NCI-H1436 treated with DMSO at 0.1 percent for 48 hours (cell line): Measurements from ENCODE around the gene CNTN4.
"Not testable (repeated sequence)": the region's sequence is repeated elsewhere in the genome, so short reads cannot be mapped to it uniquely, and the experiment has no call there.

Source experiments
- DNase-seq: peaks from one replicate; lab custom pipeline; 2025; lab: John Stamatoyannopoulos, UW

The CNTN4 gene

GRCh38 chr3:2517500-2518172 is 419.0 kb downstream of the CNTN4 start:
- no peak for DNase-seq

DNA sequence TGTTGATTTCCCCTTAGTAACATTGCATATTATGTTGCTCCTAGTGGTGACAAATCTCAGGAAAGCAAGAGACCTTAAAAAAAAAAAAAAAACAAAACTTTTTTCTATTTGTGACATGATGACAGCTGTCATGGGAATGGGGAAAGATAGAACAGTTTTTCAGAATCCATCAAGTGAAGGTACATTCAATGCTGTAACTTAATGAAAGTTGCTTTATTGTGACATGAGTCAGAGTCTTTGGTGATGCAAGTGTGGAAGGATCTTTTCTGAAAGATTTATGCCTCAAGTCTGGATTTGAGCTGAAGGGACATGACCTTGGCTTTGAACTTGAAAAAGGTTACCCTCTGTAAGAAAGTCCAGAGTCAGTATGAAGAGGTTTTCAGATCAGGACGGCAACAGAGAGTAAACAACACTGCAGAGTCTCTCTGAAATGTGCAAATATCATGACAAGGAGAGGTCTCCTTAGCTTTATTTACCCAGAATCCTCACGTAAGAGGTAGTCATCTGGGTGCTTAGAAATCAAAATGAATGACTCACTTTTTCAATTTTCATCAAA is 424.7 kb downstream of the CNTN4 start:
- no peak for DNase-seq

DNA sequence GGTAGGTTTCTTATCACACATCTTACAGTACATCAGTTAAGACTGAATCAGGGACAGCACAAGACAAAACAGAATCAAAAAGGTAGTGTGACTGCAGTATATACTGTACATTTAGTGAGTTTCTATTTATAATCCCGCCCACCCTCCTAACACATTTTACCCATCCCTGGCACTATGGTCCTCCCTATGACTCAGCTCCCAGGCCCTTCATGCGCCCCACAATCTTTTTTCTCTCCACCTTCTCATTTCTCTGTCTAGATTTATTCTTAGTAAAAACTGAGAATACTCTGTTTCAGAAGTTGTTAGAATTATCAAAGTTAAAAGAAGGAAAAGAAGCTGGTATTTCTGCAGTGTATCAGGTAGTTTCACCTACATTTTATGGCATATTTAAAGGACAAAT is 427.3 kb downstream of the CNTN4 start:
- no peak for DNase-seq

DNA sequence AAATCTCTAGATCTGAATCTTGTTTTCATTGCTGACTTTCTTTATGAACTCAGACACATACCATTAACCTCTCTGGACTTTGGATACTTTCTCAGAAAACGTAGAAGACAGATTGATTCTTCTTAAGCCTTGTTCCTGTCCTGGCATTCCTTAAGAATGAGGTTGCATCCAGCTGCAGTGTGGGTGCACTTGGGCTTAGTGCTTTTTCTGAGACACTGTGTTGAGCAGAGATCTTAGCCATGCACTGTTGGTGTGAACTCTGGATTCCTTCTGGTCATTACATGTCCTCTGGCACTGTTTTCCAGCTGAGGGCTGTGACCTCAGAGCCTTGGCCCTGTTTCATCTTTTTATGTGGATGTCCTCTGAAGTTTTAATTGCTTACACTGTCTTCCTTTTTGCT is 428.3 kb downstream of the CNTN4 start:
- DNase-seq: no peak

DNA sequence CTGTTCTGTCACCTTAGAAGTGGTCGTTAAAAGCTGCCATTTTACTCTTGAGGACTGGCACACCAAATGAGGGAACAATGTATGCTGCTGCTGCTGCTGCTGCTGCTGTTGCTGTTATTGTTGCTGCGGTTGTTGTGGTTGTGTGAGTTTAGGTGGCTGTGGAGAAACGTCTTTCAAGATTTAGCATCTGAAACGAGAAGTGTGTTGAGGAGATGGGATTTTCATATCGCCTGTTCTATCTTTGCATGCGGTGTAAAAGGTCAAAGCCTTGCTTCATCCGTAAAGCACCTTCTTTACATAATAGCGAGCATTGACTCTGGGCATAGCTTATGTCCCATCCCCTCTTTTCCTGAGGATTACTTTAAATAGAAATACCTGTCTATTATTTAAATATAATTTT is 428.7 kb downstream of the CNTN4 start:
- DNase-seq: not testable (repeated sequence)

GRCh38 chr3:2534767-2535166 is 436.1 kb downstream of the CNTN4 start:
- not testable (repeated sequence) for DNase-seq

DNA sequence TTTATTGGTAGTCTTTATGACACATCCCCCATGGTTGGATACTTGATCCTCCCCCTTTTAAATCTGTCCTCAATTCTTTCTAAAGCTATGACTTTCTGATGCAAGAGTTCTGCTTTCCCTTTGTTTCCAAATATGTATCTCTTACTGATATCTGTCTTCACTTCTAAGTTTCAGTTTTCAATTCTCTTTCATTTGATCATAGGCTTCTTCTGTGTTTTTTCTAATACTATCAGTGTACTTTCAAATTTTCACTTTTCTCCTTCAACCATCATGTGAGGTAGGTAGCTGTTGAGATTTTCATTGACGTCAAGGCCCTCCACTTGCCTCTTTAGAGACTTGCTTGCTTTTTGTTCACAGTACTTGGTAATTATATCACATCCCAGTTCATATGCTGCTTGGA is 436.5 kb downstream of the CNTN4 start:
- no peak for DNase-seq

DNA sequence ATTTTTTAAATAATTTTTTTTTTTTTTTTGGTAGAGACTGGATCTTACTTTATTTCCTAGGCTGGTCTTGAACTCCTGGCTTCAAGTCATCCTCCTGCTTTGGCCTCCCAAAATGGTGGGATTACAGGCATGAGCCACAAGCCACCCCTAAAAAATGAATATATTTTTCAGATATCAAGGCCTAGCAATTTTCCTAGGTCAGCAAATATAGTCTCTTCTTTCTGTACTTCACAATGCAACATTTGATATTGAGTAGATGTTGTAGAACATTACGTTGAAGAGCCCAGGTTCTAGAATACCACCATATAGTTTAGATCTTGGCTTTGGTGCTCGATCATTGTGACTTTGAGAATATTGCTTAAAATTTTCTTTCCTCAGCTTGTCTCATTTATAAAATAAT is 437.9 kb downstream of the CNTN4 start:
- DNase-seq: no peak

DNA sequence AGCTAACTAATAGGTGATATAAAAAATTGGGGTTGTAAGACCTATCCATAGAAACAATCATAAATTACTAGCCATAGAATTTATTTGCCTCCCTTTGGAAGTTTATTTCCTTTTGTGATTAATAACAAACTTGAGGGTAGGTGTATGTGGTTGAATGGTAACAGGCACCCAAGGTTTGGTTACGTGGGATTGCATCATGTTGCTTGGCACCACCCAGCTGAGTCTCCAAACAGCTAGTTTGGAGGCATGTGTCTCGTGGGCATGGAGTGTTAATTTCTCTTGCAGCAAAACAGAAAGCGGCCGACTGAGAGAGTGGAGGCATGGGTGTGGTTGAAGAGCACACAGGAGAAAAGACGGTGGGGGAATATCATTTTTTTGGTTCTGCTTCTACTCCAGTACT is 441.4 kb downstream of the CNTN4 start:
- no peak for DNase-seq

DNA sequence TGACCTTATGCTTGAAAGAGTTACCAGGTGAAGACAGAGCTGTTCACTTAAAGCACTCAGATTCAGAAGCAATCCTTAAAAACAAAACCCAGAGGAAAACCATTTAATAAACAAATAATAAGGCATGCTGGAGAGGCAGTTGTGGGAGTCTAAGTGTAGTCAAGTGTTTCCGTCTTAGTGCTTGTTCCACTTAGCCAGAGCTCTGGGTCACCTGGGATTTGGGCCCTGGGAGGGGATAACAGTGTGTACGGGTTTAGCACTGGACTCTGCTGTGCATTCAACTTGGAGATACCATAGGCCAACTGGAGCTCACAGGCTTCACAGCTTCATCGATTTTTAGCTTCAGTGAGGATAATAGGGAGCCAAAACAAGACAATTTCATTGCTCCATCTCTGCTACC is 444.6 kb downstream of the CNTN4 start:
- DNase-seq: peak; percentile 29

DNA sequence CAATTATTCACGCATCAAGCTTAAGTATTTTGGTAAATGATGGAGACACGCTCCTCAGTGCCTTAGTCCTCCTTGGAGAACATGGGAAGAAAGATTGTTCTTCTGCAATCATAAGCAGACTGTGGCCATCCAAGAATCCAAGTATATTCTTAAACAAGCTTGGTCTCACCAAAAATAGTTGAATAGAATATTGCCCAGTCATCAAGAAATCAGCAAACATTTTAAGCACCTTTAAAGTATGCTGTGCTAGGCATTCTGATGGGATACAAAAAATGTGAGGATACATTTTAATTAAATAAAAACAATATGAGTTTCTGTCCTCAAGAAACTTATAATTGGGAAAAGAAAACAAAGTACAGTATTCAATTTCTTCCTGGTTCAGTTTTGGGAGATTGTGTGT is 445.5 kb downstream of the CNTN4 start:
- no peak for DNase-seq

GRCh38 chr3:2544718-2545117 is 446.1 kb downstream of the CNTN4 start:
- no peak for DNase-seq

DNA sequence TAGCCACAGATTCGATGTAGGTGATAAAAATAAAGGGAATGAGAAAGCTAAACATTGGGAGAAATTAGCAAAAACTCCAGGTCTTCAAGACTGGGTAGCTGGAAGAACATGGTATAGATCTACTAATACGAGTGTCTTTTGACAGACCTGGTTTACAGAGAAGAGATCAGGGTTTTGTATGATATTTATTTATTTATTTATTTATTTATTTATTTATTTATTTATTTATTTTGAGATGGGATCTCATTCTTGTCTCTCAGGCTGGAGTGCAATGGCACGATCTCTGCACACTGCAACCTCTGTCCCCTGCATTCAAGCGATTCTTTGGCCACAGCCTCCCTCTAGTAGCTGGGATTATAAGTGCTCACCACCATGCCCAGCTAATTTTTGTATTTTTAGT is 448.4 kb downstream of the CNTN4 start:
- DNase-seq: no peak

DNA sequence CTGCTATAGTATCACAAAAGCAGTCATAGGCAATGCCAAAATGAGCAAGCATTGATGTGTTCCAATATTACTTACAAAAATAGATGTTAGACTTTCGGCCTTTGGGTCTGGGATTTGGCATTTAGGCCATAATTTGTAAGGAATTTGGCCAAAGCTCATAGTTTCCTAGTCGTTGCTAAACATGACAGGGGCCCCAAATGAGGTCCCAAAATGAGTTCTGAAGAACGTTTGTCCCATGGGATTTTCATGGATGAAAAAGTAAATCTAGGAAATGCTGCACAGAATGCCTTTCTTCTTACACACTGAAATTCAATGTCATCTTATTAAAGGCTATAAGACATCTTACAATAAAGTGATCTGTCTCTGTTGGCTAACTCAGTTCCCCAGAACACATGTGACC is 456.0 kb downstream of the CNTN4 start:
- no peak for DNase-seq

DNA sequence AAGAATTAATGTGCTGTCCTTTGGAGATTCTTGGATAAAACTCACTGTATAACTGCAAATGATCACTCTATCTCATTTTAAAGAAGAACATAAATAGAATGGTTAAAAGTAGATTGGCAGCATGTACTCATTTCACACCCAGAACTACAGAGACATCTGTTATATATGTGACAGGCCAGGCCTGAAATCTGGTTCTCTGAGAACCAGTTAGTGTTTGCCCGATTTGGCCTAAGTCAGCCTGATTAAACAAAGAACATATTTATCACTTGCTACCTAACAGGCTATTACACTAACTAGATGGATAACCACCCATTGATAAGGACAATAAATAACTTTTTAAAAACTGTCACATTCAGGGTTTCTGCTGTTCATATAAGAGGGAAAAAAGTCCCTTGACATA is 460.1 kb downstream of the CNTN4 start:
- DNase-seq: no peak

- no peak for DNase-seq
Observed at GRCh38 chr3:2567451-2567850, 468.8 kb downstream of the CNTN4 start.

DNA sequence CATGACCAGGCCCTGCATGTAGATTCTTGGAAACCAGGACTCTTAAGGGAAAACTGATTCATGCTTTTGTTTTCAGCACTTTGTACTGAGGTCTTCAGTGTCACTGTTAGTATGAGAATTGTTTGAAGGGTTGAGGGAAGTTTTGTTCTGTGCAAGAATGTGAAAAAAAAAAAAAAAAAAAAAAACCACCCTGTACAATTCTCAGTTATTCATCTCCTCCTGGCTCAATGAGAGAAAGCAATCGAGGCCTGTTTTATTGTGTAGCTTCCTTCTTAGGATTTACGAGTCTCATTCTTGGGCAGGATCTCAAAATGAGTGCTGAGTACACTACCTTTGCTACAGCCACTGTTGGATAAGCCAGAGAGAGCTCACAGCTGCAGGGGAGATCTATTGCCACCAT is 469.5 kb downstream of the CNTN4 start:
- DNase-seq: no peak

DNA sequence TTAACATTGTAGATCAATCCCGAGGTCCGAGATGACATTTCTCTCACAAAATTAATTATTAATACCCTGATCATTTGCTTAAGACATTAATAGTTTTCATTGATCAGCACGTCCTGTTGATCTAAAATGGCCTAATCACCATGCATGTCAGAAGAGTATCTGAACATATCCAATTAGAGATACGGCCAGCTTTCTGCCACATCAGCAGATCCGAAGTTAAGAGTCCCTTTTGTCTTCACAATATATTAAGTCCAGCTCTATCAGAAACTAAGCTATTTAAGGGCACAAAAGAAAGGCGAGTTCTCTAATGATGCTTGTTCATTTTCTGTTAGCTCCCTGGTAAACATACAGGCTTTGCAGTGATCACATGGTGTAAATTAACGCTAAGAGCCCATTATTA is 470.3 kb downstream of the CNTN4 start:
- no peak for DNase-seq

GRCh38 chr3:2577571-2577970 is 478.9 kb downstream of the CNTN4 start:
- no peak for DNase-seq

- DNase-seq: no peak
Observed at GRCh38 chr3:2578560-2578959, 479.9 kb downstream of the CNTN4 start.

GRCh38 chr3:2579206-2579605 is 480.5 kb downstream of the CNTN4 start:
- no peak for DNase-seq

DNA sequence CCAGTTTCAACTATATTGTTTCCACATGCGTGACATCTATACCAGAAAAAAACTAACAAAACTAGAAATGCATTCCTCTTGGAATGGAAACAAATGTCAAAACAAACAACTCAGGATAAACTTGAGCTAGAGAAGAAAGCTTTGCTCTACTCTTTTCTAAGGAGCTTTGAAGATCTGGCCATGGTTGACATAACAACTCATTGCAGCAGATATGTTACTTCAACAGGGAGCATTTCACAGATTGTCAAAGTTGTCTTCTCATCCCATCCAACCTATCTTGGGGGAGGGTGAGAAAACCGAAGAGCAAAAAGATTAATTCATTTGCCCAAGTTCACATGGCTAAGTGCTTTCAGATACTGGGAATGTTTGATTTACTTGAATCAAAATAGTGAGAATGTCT is 484.4 kb downstream of the CNTN4 start:
- DNase-seq: no peak

GRCh38 chr3:2589336-2589969 is 490.8 kb downstream of the CNTN4 start:
- DNase-seq: no peak

- no peak for DNase-seq
Observed at GRCh38 chr3:2595486-2595885, 496.8 kb downstream of the CNTN4 start.
